Measurements from ENCODE around the gene LDLRAD4. TPM values are rescaled to one million over a fixed set of nuclear protein-coding genes. Genes with fewer than 3 reads are reported as not detected.

Gene LDLRAD4
- polyA plus RNA-seq, 1 of the 3 experiments (the other 2 are of a cell fraction): 0.16 TPM

GRCh38 chr18:13541621-13542519 is 323.3 kb downstream of the LDLRAD4 start:
- Histone ChIP-seq H3K27ac (ENCODE audit: low read depth in 2 of 2, low read length in 1 of 2) (no peak overlapping the region), H3K4me3 (ENCODE audit: low read depth in 2 of 2, low read length in 1 of 2) (no peak overlapping the region), H3K4me1 (ENCODE audit: control insufficient read depth in 1 of 2, insufficient read depth in 2 of 2, low read depth in 1 of 2, low read length in 1 of 2) (peaks cover 0 to 7% of the 10 kb centered on the region in 2 experiments; a peak in 1 of 4 replicates), H3K9me3 (no peaks in the 10 kb centered on the region), H3F3A (replicated peaks; ENCODE audit: insufficient read depth) (no peaks in the 10 kb centered on the region), H4K20me1 (ENCODE audit: insufficient read depth) (no peaks in the 10 kb centered on the region), H3K36me3 (replicated peaks in 1 of 2; ENCODE audit: control insufficient read depth in 1 of 2, insufficient read depth in 2 of 2, low read length in 1 of 2) (no peaks in the 10 kb centered on the region), H3K4me2 (no peak overlapping the region), H3K9me2 (no peaks in the 10 kb centered on the region), H3K9ac (no peak overlapping the region), H3K27me3 (ENCODE audit: insufficient read depth) (no peaks in the 10 kb centered on the region), H2AFZ (ENCODE audit: low read depth) (no peak overlapping the region), H3K79me2 (ENCODE audit: insufficient read depth) (no peaks in the 10 kb centered on the region)
- ChIA-PET POLR2A (no interaction called here), CTCF (interaction anchor here (0.8 kb wide), 1 partner anchor 326 kb away, joined by 3 read pairs; no protein-coding TSS in a partner anchor)
- DNase-seq: no peak
- 64% methylated on average over 13 of the region's 13 CpGs for whole genome bisulfite sequencing (ENCODE audit: low lambda C conversion rate)
- no peak for TF ChIP-seq EP300 (IDR thresholded peaks at IDR 0.05; ENCODE audit: borderline replicate concordance in 1 of 2, low read depth in 1 of 2, low read length in 1 of 2)
- no peak for TF ChIP-seq TAF1 (IDR thresholded peaks at IDR 0.05; ENCODE audit: borderline replicate concordance, low read depth, low read length)
- TF ChIP-seq POLR2AphosphoS5 (IDR thresholded peaks at IDR 0.05; ENCODE audit: low read depth, low read length): no peak
- TF ChIP-seq FOXJ3 (CRISPR knock-in tag; IDR thresholded peaks at IDR 0.05): no peak
- no peak for TF ChIP-seq RCOR1 (IDR thresholded peaks at IDR 0.05; ENCODE audit: low read length)

DNA sequence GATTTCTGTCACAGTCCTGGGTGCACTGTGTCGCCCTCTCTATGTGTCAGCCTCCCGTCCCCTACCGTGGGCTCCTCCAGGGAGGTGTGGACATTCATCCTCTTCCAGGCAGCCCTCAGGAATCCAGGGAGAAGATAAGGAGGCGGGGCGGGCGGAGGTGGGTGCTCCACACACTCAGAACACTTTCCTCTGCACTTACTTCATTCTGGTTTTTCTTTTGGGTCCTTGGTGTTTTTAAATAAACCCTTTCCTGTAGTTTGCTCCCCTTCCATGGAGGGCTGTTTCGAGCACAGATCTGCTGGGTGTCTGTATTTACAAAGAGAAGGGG is 323.9 kb downstream of the LDLRAD4 start:
- 50% methylated on average over 7 of the region's 7 CpGs for WGBS (ENCODE audit: low lambda C conversion rate)
- H3K9me2 ChIP-seq: no peaks in the 10 kb centered on the region
- H4K20me1 ChIP-seq (ENCODE audit: insufficient read depth): no peaks in the 10 kb centered on the region
- H3K4me2 ChIP-seq: no peak overlapping the region
- ChIA-PET CTCF (interaction anchor here (0.8 to 1.1 kb wide), 2 partner anchors 15 to 326 kb away, joined by 3 to 4 read pairs; no protein-coding TSS in a partner anchor), POLR2A (no interaction called here)
- no peaks in the 10 kb centered on the region for H3F3A ChIP-seq (replicated peaks; ENCODE audit: insufficient read depth)
- no peak overlapping the region for H2AFZ ChIP-seq (ENCODE audit: low read depth)
- no peak for DNase-seq
- peaks cover 0 to 7% of the 10 kb centered on the region in 2 experiments; a peak in 1 of 4 replicates for H3K4me1 ChIP-seq (ENCODE audit: control insufficient read depth in 1 of 2, insufficient read depth in 2 of 2, low read depth in 1 of 2, low read length in 1 of 2)
- no peak overlapping the region for H3K4me3 ChIP-seq (ENCODE audit: low read depth in 2 of 2, low read length in 1 of 2)
- H3K27ac ChIP-seq (ENCODE audit: low read depth in 2 of 2, low read length in 1 of 2): no peak overlapping the region
- H3K27me3 ChIP-seq (ENCODE audit: insufficient read depth): no peaks in the 10 kb centered on the region
- no peaks in the 10 kb centered on the region for H3K36me3 ChIP-seq (replicated peaks in 1 of 2; ENCODE audit: control insufficient read depth in 1 of 2, insufficient read depth in 2 of 2, low read length in 1 of 2)
- H3K9me3 ChIP-seq: no peaks in the 10 kb centered on the region
- no peaks in the 10 kb centered on the region for H3K79me2 ChIP-seq (ENCODE audit: insufficient read depth)
- no peak overlapping the region for H3K9ac ChIP-seq
- TF ChIP-seq TCF12 (IDR thresholded peaks at IDR 0.05) (no peak), CHD2 (IDR thresholded peaks at IDR 0.05; ENCODE audit: low read length, partially characterized antibody) (no peak), MXI1 (IDR thresholded peaks at IDR 0.05; ENCODE audit: low read depth, low read length) (no peak), MEF2A (IDR thresholded peaks at IDR 0.05; ENCODE audit: borderline replicate concordance, low read depth) (no peak), NFIC (IDR thresholded peaks at IDR 0.05; ENCODE audit: borderline replicate concordance) (no peak), EZH2phosphoT487 (IDR thresholded peaks at IDR 0.05; ENCODE audit: borderline replicate concordance, low read depth) (no peak), RXRA (IDR thresholded peaks at IDR 0.05; ENCODE audit: borderline replicate concordance, low read depth) (no peak), IRF3 (IDR thresholded peaks at IDR 0.05; ENCODE audit: low read depth, low read length) (no peak), ELF1 (IDR thresholded peaks at IDR 0.05) (no peak), NRF1 (IDR thresholded peaks at IDR 0.05; ENCODE audit: low read depth, low read length) (no peak), USF2 (IDR thresholded peaks at IDR 0.05; ENCODE audit: borderline replicate concordance, low read depth, low read length) (no peak), YY1 (IDR thresholded peaks at IDR 0.05; ENCODE audit: low read depth) (no peak), JUND (IDR thresholded peaks at IDR 0.05) (no peak)
- TF ChIP-seq, protein P1, sequence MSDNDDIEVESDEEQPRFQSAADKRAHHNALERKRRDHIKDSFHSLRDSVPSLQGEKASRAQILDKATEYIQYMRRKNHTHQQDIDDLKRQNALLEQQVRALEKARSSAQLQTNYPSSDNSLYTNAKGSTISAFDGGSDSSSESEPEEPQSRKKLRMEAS (IDR thresholded peaks at IDR 0.05; ENCODE audit: low read depth): no peak
- TF ChIP-seq, protein P2, sequence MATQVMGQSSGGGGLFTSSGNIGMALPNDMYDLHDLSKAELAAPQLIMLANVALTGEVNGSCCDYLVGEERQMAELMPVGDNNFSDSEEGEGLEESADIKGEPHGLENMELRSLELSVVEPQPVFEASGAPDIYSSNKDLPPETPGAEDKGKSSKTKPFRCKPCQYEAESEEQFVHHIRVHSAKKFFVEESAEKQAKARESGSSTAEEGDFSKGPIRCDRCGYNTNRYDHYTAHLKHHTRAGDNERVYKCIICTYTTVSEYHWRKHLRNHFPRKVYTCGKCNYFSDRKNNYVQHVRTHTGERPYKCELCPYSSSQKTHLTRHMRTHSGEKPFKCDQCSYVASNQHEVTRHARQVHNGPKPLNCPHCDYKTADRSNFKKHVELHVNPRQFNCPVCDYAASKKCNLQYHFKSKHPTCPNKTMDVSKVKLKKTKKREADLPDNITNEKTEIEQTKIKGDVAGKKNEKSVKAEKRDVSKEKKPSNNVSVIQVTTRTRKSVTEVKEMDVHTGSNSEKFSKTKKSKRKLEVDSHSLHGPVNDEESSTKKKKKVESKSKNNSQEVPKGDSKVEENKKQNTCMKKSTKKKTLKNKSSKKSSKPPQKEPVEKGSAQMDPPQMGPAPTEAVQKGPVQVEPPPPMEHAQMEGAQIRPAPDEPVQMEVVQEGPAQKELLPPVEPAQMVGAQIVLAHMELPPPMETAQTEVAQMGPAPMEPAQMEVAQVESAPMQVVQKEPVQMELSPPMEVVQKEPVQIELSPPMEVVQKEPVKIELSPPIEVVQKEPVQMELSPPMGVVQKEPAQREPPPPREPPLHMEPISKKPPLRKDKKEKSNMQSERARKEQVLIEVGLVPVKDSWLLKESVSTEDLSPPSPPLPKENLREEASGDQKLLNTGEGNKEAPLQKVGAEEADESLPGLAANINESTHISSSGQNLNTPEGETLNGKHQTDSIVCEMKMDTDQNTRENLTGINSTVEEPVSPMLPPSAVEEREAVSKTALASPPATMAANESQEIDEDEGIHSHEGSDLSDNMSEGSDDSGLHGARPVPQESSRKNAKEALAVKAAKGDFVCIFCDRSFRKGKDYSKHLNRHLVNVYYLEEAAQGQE (IDR thresholded peaks at IDR 0.05; ENCODE audit: low read depth, low read length): no peak
- TF ChIP-seq, protein P3, sequence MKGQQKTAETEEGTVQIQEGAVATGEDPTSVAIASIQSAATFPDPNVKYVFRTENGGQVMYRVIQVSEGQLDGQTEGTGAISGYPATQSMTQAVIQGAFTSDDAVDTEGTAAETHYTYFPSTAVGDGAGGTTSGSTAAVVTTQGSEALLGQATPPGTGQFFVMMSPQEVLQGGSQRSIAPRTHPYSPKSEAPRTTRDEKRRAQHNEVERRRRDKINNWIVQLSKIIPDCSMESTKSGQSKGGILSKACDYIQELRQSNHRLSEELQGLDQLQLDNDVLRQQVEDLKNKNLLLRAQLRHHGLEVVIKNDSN (IDR thresholded peaks at IDR 0.05; ENCODE audit: borderline replicate concordance, low read depth): no peak

All from SK-N-SH (cell line).